Peyer's patch (tissue), 4 donors: Measurements from ENCODE around the gene PHF24.
A peak's percentile ranks its signal among the peaks of the same experiment; 100 is the strongest.

Experiments
- CTCF ChIP-seq, 6 experiments: fragments of 450-650 bp in 4 of 6; fragments of 200-600 bp in 2 of 6; sonication (generic) in 1 of 6; IDR thresholded peaks; one replicate each; pipeline ENCODE4 v1.5.1; 2017 to 2019; ENCODE audit warnings: antibody characterized with exemption in 6 of 6, mild to moderate bottlenecking in 3 of 6, moderate library complexity in 1 of 6
- POLR2A ChIP-seq, 2 donors: fragments of 450-650 bp; IDR thresholded peaks; one replicate each; pipeline ENCODE4 v1.5.1; 2017; ENCODE audit warnings: antibody characterized with exemption in 2 of 2, mild to moderate bottlenecking in 2 of 2, moderate library complexity in 2 of 2

- TF ChIP-seq CTCF (IDR thresholded peaks at IDR 0.05) (no peak), POLR2A (IDR thresholded peaks at IDR 0.05) (peak in 1 of 2 donors; percentile 46)
Measured at GRCh38 chr9:34996905-34997279, 38.8 kb downstream of the PHF24 start.
